Calu3 (cell line): Measurements from ENCODE around the gene MACROD1. TPM values are rescaled to one million over a fixed set of nuclear protein-coding genes. Genes with fewer than 3 reads are reported as not detected.

Experiments
- BruUV-seq: library from RNA; stranded (reverse); fragments of 400-500 nt; replicated peaks from 2 replicates; lab custom pipeline; 2021; lab: Mats Ljungman, UMichigan
- CTCF ChIA-PET: fragments of 300-600 bp; sonication (Branson Sonifier 250); formaldehyde crosslinking; loops from one replicate; lab custom pipeline; 2022; ENCODE audit warnings: antibody characterized with exemption; lab: Charles Lee
- DNase-seq: peaks from one replicate; pipeline ENCODE4 v3.0.0; 2022
- H3K27ac Mint-ChIP-seq: one replicate; pipeline ENCODE4 v1.8.0; 2022; ENCODE audit warnings: mixed read lengths; ENCODE audit not compliant: unreplicated experiment
- H3K27me3 Mint-ChIP-seq: one replicate; pipeline ENCODE4 v1.8.0; 2022; ENCODE audit warnings: mixed read lengths; ENCODE audit not compliant: unreplicated experiment
- H3K36me3 Mint-ChIP-seq: one replicate; pipeline ENCODE4 v1.8.0; 2022; ENCODE audit warnings: mild to moderate bottlenecking, moderate library complexity, mixed read lengths; ENCODE audit not compliant: insufficient read depth, unreplicated experiment
- H3K4me1 Mint-ChIP-seq: one replicate; pipeline ENCODE4 v1.8.0; 2022; ENCODE audit warnings: mild to moderate bottlenecking, low read depth, mixed read lengths; ENCODE audit not compliant: unreplicated experiment
- H3K4me3 Mint-ChIP-seq: one replicate; pipeline ENCODE4 v1.8.0; 2022; ENCODE audit warnings: mild to moderate bottlenecking, low read depth, moderate library complexity, mixed read lengths; ENCODE audit not compliant: unreplicated experiment
- H3K9me3 Mint-ChIP-seq: one replicate; pipeline ENCODE4 v1.8.0; 2022; ENCODE audit warnings: low read depth, mixed read lengths; ENCODE audit not compliant: unreplicated experiment
- CTCF ChIP-seq: fragments of 200-600 bp; IDR thresholded peaks from one replicate; pipeline ENCODE4 v1.8.0; 2022; ENCODE audit warnings: antibody characterized with exemption; ENCODE audit not compliant: unreplicated experiment
- intact Hi-C: fragments of 100-400 bp; cut with micrococcal nuclease; formaldehyde crosslinking; loops from one replicate; pipeline ENCODE4 v1.10.0; 2022; ENCODE audit not compliant: unreplicated experiment
- total RNA-seq: library from RNA; stranded (reverse); gene quantifications from 2 replicates; pipeline ENCODE4 v1.2.3, GENCODE V29; 2022

The MACROD1 gene
- total RNA-seq, 1 experiment from 2014 or later, result 35.7 TPM

- Mint-ChIP-seq H3K27me3 (no peaks in the 10 kb centered on the region), H3K9me3 (no peaks in the 10 kb centered on the region), H3K36me3 (no peaks in the 10 kb centered on the region), H3K4me1 (no peaks in the 10 kb centered on the region), H3K27ac (no peak overlapping the region), H3K4me3 (no peak overlapping the region)
- BruUV-seq, result no TSS peak
- no peak for DNase-seq
- intact Hi-C loops, result no loop called here
- TF ChIP-seq CTCF, result no peak
- CTCF ChIA-PET, result interaction anchor here (1.0 kb wide), 1 partner anchor 132 kb away, joined by 5 read pairs; no protein-coding TSS in a partner anchor
Measured at GRCh38 chr11:64132982-64133705, 32.8 kb downstream of the MACROD1 start.

GRCh38 chr11:64132191-64132771 lies 33.6 kb downstream of the MACROD1 start:
- no peaks in the 10 kb centered on the region for H3K27me3 Mint-ChIP-seq
- BruUV-seq, result no TSS peak
- intact Hi-C loops, result no loop called here

GRCh38 chr11:64131683-64132190 lies 34.2 kb downstream of the MACROD1 start:
- intact Hi-C loops, result no loop called here
- H3K9me3 Mint-ChIP-seq, result no peaks in the 10 kb centered on the region
- H3K27me3 Mint-ChIP-seq, result no peaks in the 10 kb centered on the region
- CTCF ChIA-PET, result interaction anchor here (1.0 kb wide), 1 partner anchor 130 kb away, joined by 5 read pairs; no protein-coding TSS in a partner anchor
- BruUV-seq, result no TSS peak
- no peak for TF ChIP-seq CTCF
- no peak overlapping the region for H3K27ac Mint-ChIP-seq
- H3K4me3 Mint-ChIP-seq, result no peak overlapping the region
- no peaks in the 10 kb centered on the region for H3K4me1 Mint-ChIP-seq
- DNase-seq, result no peak
- peaks cover 3% of the 10 kb centered on the region for H3K36me3 Mint-ChIP-seq

More at GRCh38 chr11:64132191-64132771, 33.6 kb downstream of the MACROD1 start:
- CTCF ChIA-PET, result interaction anchor here (1.0 kb wide), 1 partner anchor 131 kb away, joined by 5 read pairs; no protein-coding TSS in a partner anchor
- H3K9me3 Mint-ChIP-seq, result no peaks in the 10 kb centered on the region
- H3K36me3 Mint-ChIP-seq, result no peaks in the 10 kb centered on the region
- H3K4me3 Mint-ChIP-seq, result no peak overlapping the region
- DNase-seq, result no peak
- H3K4me1 Mint-ChIP-seq, result no peaks in the 10 kb centered on the region
- H3K27ac Mint-ChIP-seq, result no peak overlapping the region
- no peak for TF ChIP-seq CTCF

GRCh38 chr11:64130618-64131017 lies 35.3 kb downstream of the MACROD1 start:
- H3K36me3 Mint-ChIP-seq, result peaks cover 7% of the 10 kb centered on the region
- no peaks in the 10 kb centered on the region for H3K27me3 Mint-ChIP-seq
- no peak for DNase-seq
- intact Hi-C loops, result no loop called here
- no peaks in the 10 kb centered on the region for H3K4me1 Mint-ChIP-seq
- no peak overlapping the region for H3K27ac Mint-ChIP-seq
- H3K4me3 Mint-ChIP-seq, result no peak overlapping the region
- TF ChIP-seq CTCF, result no peak
- H3K9me3 Mint-ChIP-seq, result no peaks in the 10 kb centered on the region
- CTCF ChIA-PET, result no interaction called here
- BruUV-seq, result no TSS peak
